ENCODE results near the gene TNPO2. TPM values are rescaled to one million over a fixed set of nuclear protein-coding genes. Genes with fewer than 3 reads are reported as not detected.
"Not testable (repeated sequence)": the region's sequence is repeated elsewhere in the genome, so short reads cannot be mapped to it uniquely, and the experiment has no call there.

The TNPO2 gene
- total RNA-seq, 1 donor from 2014 or later, result 153 TPM

- no peak for DNase-seq (ENCODE audit: low spot score)
- Mint-ChIP-seq H3K4me1 (ENCODE audit: low read depth) (peaks cover 11% of the 10 kb centered on the region), H3K27ac (peak overlapping the region; percentile 52), H3K9me3 (no peaks in the 10 kb centered on the region), H3K4me3 (peak overlapping the region; percentile 89), H3K36me3 (ENCODE audit: low read depth) (peaks cover 14% of the 10 kb centered on the region), H3K27me3 (ENCODE audit: insufficient read depth) (no peaks in the 10 kb centered on the region)
- intact Hi-C loops (cut with micrococcal nuclease), result no loop called here
Measured at GRCh38 chr19:12695514-12695913, 28.2 kb downstream of the TNPO2 start.

GRCh38 chr19:12695096-12695495 lies 28.6 kb downstream of the TNPO2 start:
- no peak for DNase-seq (ENCODE audit: low spot score)

DNA sequence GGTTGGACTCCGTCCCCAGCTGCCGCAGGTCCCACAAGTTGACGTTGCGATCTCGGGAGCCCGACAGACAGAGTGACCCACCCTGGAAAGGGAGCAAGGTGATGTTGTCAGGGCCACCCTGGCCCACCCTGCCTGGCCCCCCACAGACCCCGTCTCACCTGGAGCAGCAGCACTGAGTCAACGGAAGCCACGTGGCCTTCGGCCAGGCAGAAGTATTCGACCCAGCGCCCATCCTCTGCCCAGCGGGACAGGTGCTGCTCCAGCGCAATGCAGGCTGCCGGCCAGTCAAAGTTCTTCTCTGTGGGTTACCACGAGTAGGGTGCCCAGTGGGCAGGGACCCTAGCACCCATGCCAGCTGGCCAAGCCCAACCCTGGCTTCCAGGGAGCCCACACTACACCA lies 29.1 kb downstream of the TNPO2 start:
- Mint-ChIP-seq H3K36me3 (ENCODE audit: low read depth) (peaks cover 13% of the 10 kb centered on the region), H3K4me1 (ENCODE audit: low read depth) (peaks cover 11% of the 10 kb centered on the region), H3K4me3 (peak overlapping the region; percentile 89), H3K27ac (no peak overlapping the region), H3K9me3 (no peaks in the 10 kb centered on the region), H3K27me3 (ENCODE audit: insufficient read depth) (no peaks in the 10 kb centered on the region)
- intact Hi-C loops (cut with micrococcal nuclease), result no loop called here
- DNase-seq (ENCODE audit: low spot score), result no peak

More at GRCh38 chr19:12695096-12695495, 28.6 kb downstream of the TNPO2 start:
- Mint-ChIP-seq H3K4me1 (ENCODE audit: low read depth) (peaks cover 11% of the 10 kb centered on the region), H3K4me3 (peak overlapping the region; percentile 89), H3K9me3 (no peaks in the 10 kb centered on the region), H3K36me3 (ENCODE audit: low read depth) (peaks cover 14% of the 10 kb centered on the region), H3K27ac (no peak overlapping the region), H3K27me3 (ENCODE audit: insufficient read depth) (no peaks in the 10 kb centered on the region)
- intact Hi-C loops (cut with micrococcal nuclease), result no loop called here

DNA sequence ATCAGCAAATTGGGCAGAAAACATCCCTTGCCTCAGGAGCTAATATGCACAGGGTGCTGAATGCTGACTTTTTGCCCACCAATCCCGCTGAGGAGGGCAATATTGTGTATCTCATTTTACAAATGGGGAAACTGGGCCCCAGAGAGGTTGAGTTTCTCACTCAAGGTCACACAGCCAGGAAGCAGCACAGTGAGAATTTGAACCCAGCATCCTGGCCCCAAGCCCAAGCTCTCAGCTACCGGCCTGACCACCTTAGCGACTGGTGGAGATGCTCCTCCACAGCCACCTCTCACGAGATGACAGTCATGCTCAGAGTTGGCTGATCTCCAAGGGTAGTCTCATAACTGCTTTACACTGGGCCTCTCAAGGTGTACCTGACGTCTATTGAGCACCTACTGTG lies 30.8 kb downstream of the TNPO2 start:
- H3K4me1 Mint-ChIP-seq (ENCODE audit: low read depth), result peaks cover 7% of the 10 kb centered on the region
- no peak for DNase-seq (ENCODE audit: low spot score)
- intact Hi-C loops (cut with micrococcal nuclease), result no loop called here
- no peak overlapping the region for H3K27ac Mint-ChIP-seq
- peaks cover 5% of the 10 kb centered on the region for H3K36me3 Mint-ChIP-seq (ENCODE audit: low read depth)
- H3K9me3 Mint-ChIP-seq, result no peaks in the 10 kb centered on the region
- no peaks in the 10 kb centered on the region for H3K27me3 Mint-ChIP-seq (ENCODE audit: insufficient read depth)
- H3K4me3 Mint-ChIP-seq, result no peak overlapping the region

- Mint-ChIP-seq H3K4me3 (no peak overlapping the region), H3K9me3 (no peaks in the 10 kb centered on the region), H3K27ac (no peak overlapping the region), H3K36me3 (ENCODE audit: low read depth) (no peaks in the 10 kb centered on the region), H3K27me3 (ENCODE audit: insufficient read depth) (no peaks in the 10 kb centered on the region), H3K4me1 (ENCODE audit: low read depth) (no peaks in the 10 kb centered on the region)
- intact Hi-C loops (cut with micrococcal nuclease), result no loop called here
- no peak for DNase-seq (ENCODE audit: low spot score)
Measured at GRCh38 chr19:12689581-12690216, 34.0 kb downstream of the TNPO2 start.

DNA sequence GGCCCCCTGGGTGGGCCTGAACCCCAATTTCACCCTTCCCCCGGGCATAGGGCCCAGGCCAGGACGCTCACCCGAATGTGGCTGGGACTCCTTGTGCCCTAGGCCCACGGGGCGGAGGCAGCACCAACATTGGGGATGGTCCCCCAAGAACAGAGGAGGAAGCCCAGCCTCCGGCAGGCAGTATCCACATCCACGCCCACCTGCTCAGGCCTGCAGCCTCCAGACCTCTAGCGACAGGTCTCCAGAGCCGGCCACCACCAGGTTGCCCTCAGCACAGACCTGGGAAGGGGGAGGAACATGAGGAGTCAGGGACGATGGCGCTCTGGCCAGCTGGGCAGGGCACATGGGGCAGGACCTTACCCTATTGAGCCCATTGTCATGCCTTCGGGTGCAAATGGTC lies 34.7 kb downstream of the TNPO2 start:
- Mint-ChIP-seq H3K9me3 (no peaks in the 10 kb centered on the region), H3K4me3 (no peak overlapping the region), H3K27me3 (ENCODE audit: insufficient read depth) (no peaks in the 10 kb centered on the region), H3K27ac (no peak overlapping the region), H3K4me1 (ENCODE audit: low read depth) (no peaks in the 10 kb centered on the region), H3K36me3 (ENCODE audit: low read depth) (no peaks in the 10 kb centered on the region)
- intact Hi-C loops (cut with micrococcal nuclease), result no loop called here
- DNase-seq (ENCODE audit: low spot score), result no peak

GRCh38 chr19:12687496-12688196 lies 36.1 kb downstream of the TNPO2 start, which contains the start of gene GNG14:
Gene GNG14 (plus strand): TSS chr19:12687998. CDS start chr19:12688049, 51 bp downstream.
- no peaks in the 10 kb centered on the region for H3K9me3 Mint-ChIP-seq
- no peaks in the 10 kb centered on the region for H3K27me3 Mint-ChIP-seq (ENCODE audit: insufficient read depth)
- H3K4me3 Mint-ChIP-seq, result no peak within 1 kb of the TSS
- intact Hi-C loops (cut with micrococcal nuclease), result no loop called here
- no peaks in the 10 kb centered on the region for H3K36me3 Mint-ChIP-seq (ENCODE audit: low read depth)
- no peak within 1 kb of the TSS for H3K27ac Mint-ChIP-seq
- no peak for DNase-seq (ENCODE audit: low spot score)
- H3K4me1 Mint-ChIP-seq (ENCODE audit: low read depth), result no peaks in the 10 kb centered on the region

DNA sequence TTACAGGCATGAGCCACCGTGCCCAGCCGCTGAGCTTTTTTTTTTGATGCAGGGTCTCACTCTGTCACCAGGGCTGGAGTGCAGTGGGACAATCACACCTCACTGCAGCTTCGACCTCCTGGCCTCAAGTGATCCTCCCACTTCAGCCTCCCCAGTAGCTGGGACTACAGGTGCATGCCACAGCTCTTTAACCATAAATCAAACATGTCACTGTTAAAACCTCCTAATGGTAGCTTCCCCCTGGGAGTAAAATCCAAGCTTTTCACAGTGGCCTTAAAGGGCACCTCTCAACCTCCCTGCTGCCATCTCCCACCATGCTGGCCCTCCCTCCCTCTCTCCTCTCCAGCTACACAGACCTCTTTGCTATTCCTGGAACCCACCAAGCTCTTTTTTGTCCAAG lies 37.9 kb downstream of the TNPO2 start:
- H3K27me3 Mint-ChIP-seq (ENCODE audit: insufficient read depth), result no peaks in the 10 kb centered on the region
- no peaks in the 10 kb centered on the region for H3K4me1 Mint-ChIP-seq (ENCODE audit: low read depth)
- intact Hi-C loops (cut with micrococcal nuclease), result no loop called here
- H3K36me3 Mint-ChIP-seq (ENCODE audit: low read depth), result peaks cover 4% of the 10 kb centered on the region
- DNase-seq (ENCODE audit: low spot score), result no peak
- H3K4me3 Mint-ChIP-seq, result no peak overlapping the region
- no peak overlapping the region for H3K27ac Mint-ChIP-seq
- no peaks in the 10 kb centered on the region for H3K9me3 Mint-ChIP-seq

DNA sequence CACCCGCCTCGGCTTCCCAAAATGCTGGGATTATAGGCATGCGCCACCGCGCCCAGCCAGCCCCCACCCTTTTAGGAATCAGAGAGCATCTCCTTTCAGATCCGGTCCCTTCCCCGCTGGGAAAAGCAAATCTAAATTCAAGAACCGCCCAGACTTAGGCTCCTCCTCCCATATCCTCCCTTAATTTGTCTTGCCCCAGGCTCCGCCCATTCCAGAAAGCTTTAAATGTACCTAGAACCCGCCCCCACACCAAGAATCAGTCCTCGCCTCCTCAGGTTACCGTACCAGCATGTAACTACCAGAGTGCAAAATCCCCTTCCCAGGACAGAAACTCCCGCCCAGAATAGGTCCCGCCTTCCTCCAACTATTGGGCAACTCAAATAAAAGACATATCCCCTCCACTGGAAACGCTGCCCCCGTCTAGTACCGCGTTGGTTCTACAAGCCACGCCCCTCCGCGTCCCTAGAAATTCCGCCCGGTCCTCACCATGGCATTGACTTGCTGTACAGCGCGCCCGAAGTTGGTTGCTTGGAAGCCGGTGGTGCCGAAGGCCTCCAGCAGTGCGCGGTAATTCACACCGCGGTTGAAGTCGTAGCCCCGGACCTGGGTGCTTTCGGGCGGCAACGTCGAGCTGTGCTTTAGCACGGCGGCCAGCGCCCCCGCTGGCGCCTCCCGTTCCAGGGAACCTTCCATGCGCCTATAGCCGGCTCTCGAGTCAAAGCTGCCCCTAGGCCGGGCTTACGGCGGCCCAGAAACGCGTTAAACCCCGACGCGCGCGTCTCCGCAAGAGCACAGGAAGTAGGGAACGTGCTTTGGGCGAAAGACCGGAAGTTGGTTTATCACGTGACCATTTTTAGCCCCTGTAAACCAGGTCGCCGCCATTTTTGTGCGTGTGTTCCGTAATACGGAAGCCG lies 42.4 kb downstream of the TNPO2 start, which contains the start of gene DHPS:
TSS of gene DHPS (minus strand) at position 807 of the 914 bp plus-strand sequence. CDS start at position 693, 114 bp downstream.
- Mint-ChIP-seq H3K4me1 (ENCODE audit: low read depth) (peaks cover 11% of the 10 kb centered on the region), H3K36me3 (ENCODE audit: low read depth) (peaks cover 27% of the 10 kb centered on the region), H3K27me3 (ENCODE audit: insufficient read depth) (no peaks in the 10 kb centered on the region), H3K27ac (peak within 1 kb of the TSS; percentile 88), H3K9me3 (no peaks in the 10 kb centered on the region), H3K4me3 (peak within 1 kb of the TSS; percentile 86)
- peak; percentile 89 for DNase-seq (ENCODE audit: low spot score)
- intact Hi-C loops (cut with micrococcal nuclease), result loop anchor here (1.0 kb wide), 5 partner anchors 12 to 71 kb away; partner anchors contain the start of genes FBXW9, GET3, ZNF490 and ZNF791

DNA sequence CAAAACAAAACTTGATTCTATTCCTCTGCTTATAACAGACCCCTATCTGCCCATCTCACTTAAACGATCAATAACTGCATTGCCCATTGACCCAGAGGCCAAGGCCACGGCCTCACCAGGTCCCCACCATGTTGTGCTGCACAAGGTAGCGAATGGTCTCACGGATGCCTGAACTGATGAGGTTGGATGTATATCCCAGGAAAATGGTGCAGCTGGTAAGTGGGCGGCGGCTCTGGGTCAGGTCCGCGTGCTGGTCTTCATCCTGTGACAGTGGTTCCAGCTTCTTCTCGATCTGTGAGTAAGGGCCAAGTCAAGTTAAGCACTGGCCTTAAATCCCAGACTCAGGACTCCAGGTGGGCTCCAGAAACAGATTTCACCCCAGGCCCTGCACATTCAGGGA lies 43.7 kb downstream of the TNPO2 start:
- Mint-ChIP-seq H3K36me3 (ENCODE audit: low read depth) (peaks cover 29% of the 10 kb centered on the region), H3K27ac (no peak overlapping the region), H3K4me1 (ENCODE audit: low read depth) (peaks cover 13% of the 10 kb centered on the region), H3K9me3 (no peaks in the 10 kb centered on the region), H3K4me3 (peak overlapping the region; percentile 86), H3K27me3 (ENCODE audit: insufficient read depth) (no peaks in the 10 kb centered on the region)
- DNase-seq (ENCODE audit: low spot score), result no peak
- intact Hi-C loops (cut with micrococcal nuclease), result no loop called here

DNA sequence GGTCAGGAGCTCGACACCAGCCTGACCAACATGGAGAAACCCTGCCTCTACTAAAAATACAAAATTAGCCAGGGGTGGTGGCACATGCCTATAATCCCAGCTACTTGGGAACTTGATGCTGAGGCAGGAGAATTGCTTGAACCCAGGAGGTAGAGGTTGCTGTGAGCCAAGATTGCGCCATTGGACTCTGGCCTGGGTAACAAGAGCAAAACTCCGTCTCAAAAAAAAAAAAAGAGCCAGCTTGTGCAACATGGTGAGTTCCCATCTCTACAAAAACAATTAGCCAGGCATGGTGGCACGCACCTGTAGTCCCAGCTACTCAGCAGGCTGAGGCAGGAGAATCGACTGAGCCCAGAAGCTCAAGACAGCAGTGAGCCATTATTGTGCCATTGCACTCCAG lies 45.7 kb downstream of the TNPO2 start:
- DNase-seq (ENCODE audit: low spot score); intact Hi-C loops (cut with micrococcal nuclease); H3K27me3 Mint-ChIP-seq (ENCODE audit: insufficient read depth); H3K4me3 Mint-ChIP-seq; H3K9me3 Mint-ChIP-seq; H3K27ac Mint-ChIP-seq: not testable (repeated sequence)
- Mint-ChIP-seq H3K4me1 (ENCODE audit: low read depth) (peaks cover 13% of the 10 kb centered on the region), H3K36me3 (ENCODE audit: low read depth) (peaks cover 40% of the 10 kb centered on the region)

GRCh38 chr19:12676928-12677327 lies 46.8 kb downstream of the TNPO2 start:
- no peaks in the 10 kb centered on the region for H3K9me3 Mint-ChIP-seq
- peaks cover 42% of the 10 kb centered on the region for H3K36me3 Mint-ChIP-seq (ENCODE audit: low read depth)
- H3K27me3 Mint-ChIP-seq (ENCODE audit: insufficient read depth), result no peaks in the 10 kb centered on the region
- H3K27ac Mint-ChIP-seq, result peak overlapping the region; percentile 27
- intact Hi-C loops (cut with micrococcal nuclease), result no loop called here
- H3K4me1 Mint-ChIP-seq (ENCODE audit: low read depth), result peaks cover 18% of the 10 kb centered on the region
- no peak overlapping the region for H3K4me3 Mint-ChIP-seq
- no peak for DNase-seq (ENCODE audit: low spot score)

All from activated T-helper 1 cell treated with anti-CD3 and anti-CD28 coated beads, Interleukin-12 subunit alpha, Interleukin-12 subunit beta, Interleukin-2, Interleukin-4 antibody, amounts not matched to agents 30 ng/mL and 10 ng/mL and 1 ng/mL, durations not matched to agents 14 hours and 24 hours and 36 hours (primary cell).